Nephron progenitor cell (in vitro differentiated cells): ENCODE measurements around the gene SPG11.
"Not testable (repeated sequence)": the region's sequence is repeated elsewhere in the genome, so short reads cannot be mapped to it uniquely, and the experiment has no call there.

ENCODE experiments used
- DNase-seq: peaks from one replicate; pipeline ENCODE4 v3.0.0; 2021
- H3K27ac Mint-ChIP-seq: 2 replicates; pipeline ENCODE4 v1.8.0; 2021; ENCODE audit warnings: mild to moderate bottlenecking, moderate library complexity, mixed read lengths
- H3K27me3 Mint-ChIP-seq: 2 replicates; pipeline ENCODE4 v1.8.0; 2021; ENCODE audit warnings: mild to moderate bottlenecking, low read depth, mixed read lengths; ENCODE audit not compliant: poor library complexity
- H3K36me3 Mint-ChIP-seq: 2 replicates; pipeline ENCODE4 v1.8.0; 2021; ENCODE audit warnings: low read depth, mixed read lengths
- H3K4me1 Mint-ChIP-seq: 2 replicates; pipeline ENCODE4 v1.8.0; 2021; ENCODE audit warnings: mixed read lengths
- H3K4me3 Mint-ChIP-seq: 2 replicates; pipeline ENCODE4 v1.8.0; 2021; ENCODE audit warnings: mild to moderate bottlenecking, moderate library complexity, mixed read lengths
- H3K9me3 Mint-ChIP-seq: 2 replicates; pipeline ENCODE4 v1.8.0; 2021; ENCODE audit warnings: mild to moderate bottlenecking, moderate library complexity, mixed read lengths
- CTCF ChIP-seq: fragments of 200-600 bp; sonication (generic); IDR thresholded peaks from 2 replicates; pipeline ENCODE4 v1.5.0; 2021; ENCODE audit warnings: antibody characterized with exemption

The SPG11 gene

GRCh38 chr15:44570361-44570760, 93.1 kb downstream of the SPG11 start:
- no peaks in the 10 kb centered on the region for H3K4me1 Mint-ChIP-seq
- no peaks in the 10 kb centered on the region for H3K27me3 Mint-ChIP-seq
- H3K4me3 Mint-ChIP-seq, result no peak overlapping the region
- no peak for DNase-seq
- peaks cover 15% of the 10 kb centered on the region for H3K9me3 Mint-ChIP-seq
- TF ChIP-seq CTCF, result no peak
- peaks cover 76% of the 10 kb centered on the region for H3K36me3 Mint-ChIP-seq
- H3K27ac Mint-ChIP-seq, result no peak overlapping the region

- no peak overlapping the region for H3K27ac Mint-ChIP-seq
- H3K27me3 Mint-ChIP-seq, result no peaks in the 10 kb centered on the region
- peaks cover 76% of the 10 kb centered on the region for H3K36me3 Mint-ChIP-seq
- H3K4me3 Mint-ChIP-seq, result no peak overlapping the region
- TF ChIP-seq CTCF, result no peak
- H3K9me3 Mint-ChIP-seq, result peaks cover 25% of the 10 kb centered on the region
- H3K4me1 Mint-ChIP-seq, result no peaks in the 10 kb centered on the region
- no peak for DNase-seq
Measured at GRCh38 chr15:44569316-44569715, 94.1 kb downstream of the SPG11 start.

GRCh38 chr15:44568338-44568737, 95.1 kb downstream of the SPG11 start:
- TF ChIP-seq CTCF, result no peak
- no peak for DNase-seq
- no peak overlapping the region for H3K4me3 Mint-ChIP-seq
- no peaks in the 10 kb centered on the region for H3K4me1 Mint-ChIP-seq
- H3K36me3 Mint-ChIP-seq, result peaks cover 80% of the 10 kb centered on the region
- peak overlapping the region; percentile 85 for H3K27ac Mint-ChIP-seq
- H3K9me3 Mint-ChIP-seq, result peaks cover 35% of the 10 kb centered on the region
- H3K27me3 Mint-ChIP-seq, result no peaks in the 10 kb centered on the region

GRCh38 chr15:44566155-44566540, 97.3 kb downstream of the SPG11 start:
- Mint-ChIP-seq H3K36me3 (peaks cover 87% of the 10 kb centered on the region), H3K27ac (no peak overlapping the region), H3K4me3 (no peak overlapping the region), H3K27me3 (no peaks in the 10 kb centered on the region), H3K9me3 (peaks cover 36% of the 10 kb centered on the region), H3K4me1 (no peaks in the 10 kb centered on the region)
- no peak for DNase-seq
- TF ChIP-seq CTCF, result no peak

- Mint-ChIP-seq H3K9me3 (peaks cover 36% of the 10 kb centered on the region), H3K4me3 (no peak overlapping the region), H3K36me3 (peaks cover 87% of the 10 kb centered on the region), H3K27ac (no peak overlapping the region), H3K27me3 (no peaks in the 10 kb centered on the region), H3K4me1 (no peaks in the 10 kb centered on the region)
- DNase-seq, result no peak
- TF ChIP-seq CTCF, result no peak
Measured at GRCh38 chr15:44565387-44566154, 97.9 kb downstream of the SPG11 start.

GRCh38 chr15:44560926-44561325, 102.5 kb downstream of the SPG11 start:
- H3K36me3 Mint-ChIP-seq, result peaks cover 85% of the 10 kb centered on the region

More at GRCh38 chr15:44560926-44561325, 102.5 kb downstream of the SPG11 start:
- not testable (repeated sequence) for H3K27ac Mint-ChIP-seq, H3K27me3 Mint-ChIP-seq, DNase-seq, H3K4me1 Mint-ChIP-seq, H3K4me3 Mint-ChIP-seq
- peaks cover 27% of the 10 kb centered on the region for H3K9me3 Mint-ChIP-seq
